Cardiac muscle cell (in vitro differentiated cells and primary cell): ENCODE data around the gene CCDC183. TPM values are rescaled to one million over a fixed set of nuclear protein-coding genes. Genes with fewer than 3 reads are reported as not detected.
"Not testable (repeated sequence)": the region's sequence is repeated elsewhere in the genome, so short reads cannot be mapped to it uniquely, and the experiment has no call there.

Experiments
- DNase-seq, 2 donors: peaks; one replicate each; pipeline versions ENCODE4 v3.0.0 to v3.0.0-alpha.2; 2010 to 2017; ENCODE audit warnings: low read depth in 1 of 2, low spot score in 1 of 2
- H3K27ac ChIP-seq: fragments of 200-600 bp; sonication (generic); 2 replicates; pipeline ENCODE4 v1.5.1; 2016
- H3K27me3 ChIP-seq: fragments of 200-600 bp; sonication (generic); 2 replicates; pipeline ENCODE4 v1.6.0; 2016; ENCODE audit warnings: control low read depth
- H3K36me3 ChIP-seq: fragments of 200-600 bp; sonication (generic); 2 replicates; pipeline ENCODE4 v1.5.1; 2016; ENCODE audit warnings: control low read depth
- H3K4me1 ChIP-seq: fragments of 200-600 bp; sonication (generic); 2 replicates; pipeline ENCODE4 v1.8.1; 2017; ENCODE audit warnings: low read depth, mild to moderate bottlenecking, mixed run types
- H3K4me3 ChIP-seq: fragments of 200-600 bp; sonication (generic); 2 replicates; pipeline ENCODE4 v1.5.1; 2016; ENCODE audit warnings: mild to moderate bottlenecking
- H3K9me3 ChIP-seq: fragments of 200-600 bp; sonication (generic); 2 replicates; pipeline ENCODE4 v1.5.1; 2017; ENCODE audit warnings: low read depth, mild to moderate bottlenecking, control low read depth
- CTCF ChIP-seq: IDR thresholded peaks from 2 replicates; pipeline ENCODE4 v1.5.1; 2012; ENCODE audit warnings: low read depth, mild to moderate bottlenecking, low read length
- polyA plus RNA-seq: library from polyadenylated mRNA; unstranded; fragments of >200 nt; fragmentation: Nextera tagmentation; extraction: Ambion mirVana; gene quantifications from 2 replicates; pipeline ENCODE4 v1.2.1, GENCODE V29; 2016
- total RNA-seq: library from RNA; depleted of rRNA; stranded (reverse); fragments of >200 nt; gene quantifications from 2 replicates; pipeline ENCODE4 v1.2.3, GENCODE V29; 2016

The CCDC183 gene
- total and polyA plus RNA-seq, 2 experiments from 2014 or later = 43.1 to 49.3 TPM

GRCh38 chr9:136759001-136759400, 37.1 kb upstream of the CCDC183 start:
- TF ChIP-seq CTCF = no peak
- DNase-seq = no peak
- H3K4me1 ChIP-seq = peaks cover 4% of the 10 kb centered on the region

GRCh38 chr9:136759436-136760325, 36.5 kb upstream of the CCDC183 start:
- Histone ChIP-seq H3K36me3 (no peaks in the 10 kb centered on the region), H3K9me3 (no peaks in the 10 kb centered on the region), H3K27ac (no peak overlapping the region), H3K4me3 (no peak overlapping the region), H3K27me3 (no peaks in the 10 kb centered on the region), H3K4me1 (peaks cover 4% of the 10 kb centered on the region)
- DNase-seq = no peak
- no peak for TF ChIP-seq CTCF

More at GRCh38 chr9:136759001-136759400, 37.1 kb upstream of the CCDC183 start:
- Histone ChIP-seq H3K27ac (no peak overlapping the region), H3K9me3 (no peaks in the 10 kb centered on the region), H3K4me3 (no peak overlapping the region), H3K27me3 (no peaks in the 10 kb centered on the region), H3K36me3 (no peaks in the 10 kb centered on the region)

GRCh38 chr9:136760424-136760823, 35.7 kb upstream of the CCDC183 start:
- Histone ChIP-seq H3K9me3 (no peaks in the 10 kb centered on the region), H3K27ac (no peak overlapping the region), H3K36me3 (no peaks in the 10 kb centered on the region), H3K4me1 (peaks cover 4% of the 10 kb centered on the region), H3K27me3 (no peaks in the 10 kb centered on the region), H3K4me3 (no peak overlapping the region)
- TF ChIP-seq CTCF = no peak
- DNase-seq = no peak

GRCh38 chr9:136760834-136761544, 35.1 kb upstream of the CCDC183 start:
- not testable (repeated sequence) for H3K36me3 ChIP-seq, H3K9me3 ChIP-seq, H3K27me3 ChIP-seq, H3K27ac ChIP-seq, H3K4me3 ChIP-seq, H3K4me1 ChIP-seq
- peak; percentile 79 for DNase-seq
- TF ChIP-seq CTCF = peak; percentile 81

- no peak for DNase-seq
- no peak for TF ChIP-seq CTCF
- Histone ChIP-seq H3K4me1 (peaks cover 4% of the 10 kb centered on the region), H3K9me3 (no peaks in the 10 kb centered on the region), H3K27me3 (no peaks in the 10 kb centered on the region), H3K4me3 (no peak overlapping the region), H3K27ac (no peak overlapping the region), H3K36me3 (no peaks in the 10 kb centered on the region)
Measured at GRCh38 chr9:136761545-136761981, 34.6 kb upstream of the CCDC183 start.
